ENCODE data around the gene SAMM50.

Gene SAMM50

GRCh38 chr22:43955040-43955882 lies at the start of gene SAMM50:
TSS of gene SAMM50 (plus strand) at chr22:43955442. CDS start at chr22:43955578, 136 bp downstream.
- POLR2A ChIA-PET = interaction anchor here (0.8 to 2.0 kb wide), 13 partner anchors 10 to 99 kb away, joined by 3 to 17 read pairs (median 4); partner anchors contain the start of gene PNPLA3
- CTCF ChIA-PET = interaction anchor here (1.6 kb wide), 1 partner anchor 9 kb away, joined by 11 read pairs; no protein-coding TSS in a partner anchor
- peak; percentile 93 for DNase-seq (ENCODE audit: extremely low spot score)
- peak; percentile 78 for TF ChIP-seq L3MBTL2 (conservative IDR thresholded peaks at IDR 0.05)
- TF ChIP-seq TARDBP (IDR thresholded peaks at IDR 0.05) = no peak

GRCh38 chr22:43905681-43906080 lies 49.6 kb upstream of the SAMM50 start:
- no peak for TF ChIP-seq TARDBP (IDR thresholded peaks at IDR 0.05)
- no peak for TF ChIP-seq FOXM1 (IDR thresholded peaks at IDR 0.05; ENCODE audit: borderline replicate concordance)
- no peak for TF ChIP-seq ZNF384 (IDR thresholded peaks at IDR 0.05)
- TF ChIP-seq SUZ12 (IDR thresholded peaks at IDR 0.05) = no peak
- TF ChIP-seq ARNT (IDR thresholded peaks at IDR 0.05) = no peak
- DNase-seq (ENCODE audit: extremely low spot score) = no peak
- ChIA-PET CTCF (interaction anchor here (0.6 to 0.9 kb wide), 3 partner anchors 21 to 1220 kb away, joined by 3 to 5 read pairs (median 4); no protein-coding TSS in a partner anchor), POLR2A (no interaction called here)

- POLR2A ChIA-PET = interaction anchor here (1.0 kb wide), 1 partner anchor 14 kb away, joined by 3 read pairs; the partner anchor contains the start of gene PNPLA3
- CTCF ChIA-PET = no interaction called here
These were observed 45.5 kb upstream of the SAMM50 start for GRCh38 chr22:43909708-43910107.

GRCh38 chr22:43910178-43910695 lies 45.0 kb upstream of the SAMM50 start:
- ChIA-PET POLR2A (interaction anchor here (1.0 kb wide), 1 partner anchor 13 kb away, joined by 3 read pairs; the partner anchor contains the start of gene PNPLA3), CTCF (no interaction called here)
- DNase-seq (ENCODE audit: extremely low spot score) = no peak
- no peak for TF ChIP-seq FOXM1 (IDR thresholded peaks at IDR 0.05; ENCODE audit: borderline replicate concordance)
- no peak for TF ChIP-seq BHLHE40 (IDR thresholded peaks at IDR 0.05; ENCODE audit: borderline replicate concordance)
- no peak for TF ChIP-seq CTBP1 (IDR thresholded peaks at IDR 0.05; ENCODE audit: borderline replicate concordance)
- TF ChIP-seq L3MBTL2 (conservative IDR thresholded peaks at IDR 0.05) = no peak
- TF ChIP-seq FOXA1 (IDR thresholded peaks at IDR 0.05) = no peak
- no peak for TF ChIP-seq NFRKB (IDR thresholded peaks at IDR 0.05)
- no peak for TF ChIP-seq SUZ12 (IDR thresholded peaks at IDR 0.05)
- no peak for TF ChIP-seq LEF1 (IDR thresholded peaks at IDR 0.05; ENCODE audit: borderline replicate concordance)
- no peak for TF ChIP-seq SP1 (IDR thresholded peaks at IDR 0.05)
- TF ChIP-seq FOXK2 (IDR thresholded peaks at IDR 0.05) = no peak
- TF ChIP-seq PKNOX1 (IDR thresholded peaks at IDR 0.05) = no peak
- no peak for TF ChIP-seq ARNT (IDR thresholded peaks at IDR 0.05)
- TF ChIP-seq HDGF (IDR thresholded peaks at IDR 0.05; ENCODE audit: borderline replicate concordance) = no peak
- no peak for TF ChIP-seq TARDBP (IDR thresholded peaks at IDR 0.05)
- no peak for TF ChIP-seq ZNF384 (IDR thresholded peaks at IDR 0.05)

More at GRCh38 chr22:43909708-43910107, 45.5 kb upstream of the SAMM50 start:
- TF ChIP-seq ARNT (IDR thresholded peaks at IDR 0.05) (no peak), BHLHE40 (IDR thresholded peaks at IDR 0.05; ENCODE audit: borderline replicate concordance) (no peak), L3MBTL2 (conservative IDR thresholded peaks at IDR 0.05) (no peak), SP1 (IDR thresholded peaks at IDR 0.05) (no peak), FOXK2 (IDR thresholded peaks at IDR 0.05) (no peak), TARDBP (IDR thresholded peaks at IDR 0.05) (no peak), FOXA1 (IDR thresholded peaks at IDR 0.05) (no peak), HDGF (IDR thresholded peaks at IDR 0.05; ENCODE audit: borderline replicate concordance) (no peak), SUZ12 (IDR thresholded peaks at IDR 0.05) (no peak), CTBP1 (IDR thresholded peaks at IDR 0.05; ENCODE audit: borderline replicate concordance) (no peak), FOXM1 (IDR thresholded peaks at IDR 0.05; ENCODE audit: borderline replicate concordance) (no peak)
- DNase-seq (ENCODE audit: extremely low spot score) = no peak

GRCh38 chr22:43911351-43911750 lies 43.9 kb upstream of the SAMM50 start:
- no peak for DNase-seq (ENCODE audit: extremely low spot score)
- CTCF ChIA-PET = no interaction called here
- POLR2A ChIA-PET = no interaction called here
- TF ChIP-seq ELF4 (IDR thresholded peaks at IDR 0.05) (no peak), ZNF384 (IDR thresholded peaks at IDR 0.05) (no peak), BHLHE40 (IDR thresholded peaks at IDR 0.05; ENCODE audit: borderline replicate concordance) (no peak), SUZ12 (IDR thresholded peaks at IDR 0.05) (no peak), L3MBTL2 (conservative IDR thresholded peaks at IDR 0.05) (no peak), SP1 (IDR thresholded peaks at IDR 0.05) (no peak), TARDBP (IDR thresholded peaks at IDR 0.05) (no peak), FOXM1 (IDR thresholded peaks at IDR 0.05; ENCODE audit: borderline replicate concordance) (no peak), CTBP1 (IDR thresholded peaks at IDR 0.05; ENCODE audit: borderline replicate concordance) (no peak)

- DNase-seq (ENCODE audit: extremely low spot score) = no peak
- POLR2A ChIA-PET = no interaction called here
- CTCF ChIA-PET = interaction anchor here (1.3 kb wide), 1 partner anchor 28 kb away, joined by 3 read pairs; no protein-coding TSS in a partner anchor
- TF ChIP-seq L3MBTL2 (conservative IDR thresholded peaks at IDR 0.05) (no peak), CTBP1 (IDR thresholded peaks at IDR 0.05; ENCODE audit: borderline replicate concordance) (no peak), ELF4 (IDR thresholded peaks at IDR 0.05) (no peak), LEF1 (IDR thresholded peaks at IDR 0.05; ENCODE audit: borderline replicate concordance) (no peak), FOXK2 (IDR thresholded peaks at IDR 0.05) (no peak), FOXA1 (IDR thresholded peaks at IDR 0.05) (no peak), ZNF384 (IDR thresholded peaks at IDR 0.05) (no peak), TARDBP (IDR thresholded peaks at IDR 0.05) (no peak), FOXM1 (IDR thresholded peaks at IDR 0.05; ENCODE audit: borderline replicate concordance) (no peak), BHLHE40 (IDR thresholded peaks at IDR 0.05; ENCODE audit: borderline replicate concordance) (no peak), HDGF (IDR thresholded peaks at IDR 0.05; ENCODE audit: borderline replicate concordance) (no peak), SP1 (IDR thresholded peaks at IDR 0.05) (no peak), NFRKB (IDR thresholded peaks at IDR 0.05) (no peak), SUZ12 (IDR thresholded peaks at IDR 0.05) (no peak)
These were observed 37.7 kb upstream of the SAMM50 start for GRCh38 chr22:43917521-43917920.
